ENCODE results near the gene C6orf132. TPM values are rescaled to one million over a fixed set of nuclear protein-coding genes. Genes with fewer than 3 reads are reported as not detected.

C6orf132 gene
- total and polyA plus RNA-seq, 10 of the 15 experiments (the other 5 are each of a cell fraction or from before 2014, with no cell fraction given) = 0.04 to 0.05 TPM; not detected in 8

GRCh38 chr6:42168650-42169049 is 26.2 kb upstream of the C6orf132 start:
- H3K79me2 ChIP-seq (ENCODE audit: control insufficient read depth, insufficient read depth, low read length) = no peaks in the 10 kb centered on the region
- H3K9me3 ChIP-seq (replicated peaks; ENCODE audit: control insufficient read depth, insufficient read depth, low read length) = no peaks in the 10 kb centered on the region
- no peak overlapping the region for H3K4me2 ChIP-seq (ENCODE audit: control insufficient read depth, insufficient read depth)
- in situ Hi-C loops (cut with MboI) = loop anchor here (5.0 kb wide), 1 partner anchor 91 kb away; no protein-coding TSS in a partner anchor
- ATAC-seq = no peak
- FAIRE-seq = no peak
- no peaks in the 10 kb centered on the region for H4K20me1 ChIP-seq (ENCODE audit: control insufficient read depth, insufficient read depth)
- H3K4me3 ChIP-seq = no peak overlapping the region
- no TSS peak for BruUV-seq (replicated peaks)
- RAD21 ChIA-PET (ENCODE audit: unreplicated experiment) = interaction anchor here (0.8 to 3.0 kb wide), 6 partner anchors 46 to 383 kb away, joined by 3 to 14 read pairs (median 7); no protein-coding TSS in a partner anchor
- no peaks in the 10 kb centered on the region for H3K36me3 ChIP-seq (ENCODE audit: control insufficient read depth in 2 of 2, insufficient read depth in 2 of 2, low read length in 1 of 2)
- no peak overlapping the region for H3K9ac ChIP-seq (ENCODE audit: control insufficient read depth, insufficient read depth, low read length)
- 58% methylated on average over 6 of the region's 6 CpGs for WGBS (ENCODE audit: insufficient coverage, insufficient replicate concordance, low lambda C conversion rate, missing lambda C conversion rate)
- peaks cover 0 to 2% of the 10 kb centered on the region in 2 experiments; a peak in 2 of 4 replicates for H3K27me3 ChIP-seq (replicated peaks in 1 of 2; ENCODE audit: control insufficient read depth in 2 of 2, insufficient read depth in 2 of 2, low read length in 1 of 2)
- H2AFZ ChIP-seq (ENCODE audit: control insufficient read depth, low read depth, low read length) = no peak overlapping the region
- CTCF ChIA-PET = interaction anchor here (0.9 to 3.1 kb wide), 10 partner anchors 45 to 392 kb away, joined by 3 to 31 read pairs (median 4); no protein-coding TSS in a partner anchor
- TF ChIP-seq BCLAF1 (IDR thresholded peaks at IDR 0.05) (no peak), CTCF (IDR thresholded peaks at IDR 0.05 in 2 of 3, conservative IDR thresholded peaks at IDR 0.05 in 1 of 3; ENCODE audit: control insufficient read depth in 2 of 3, extremely low read depth in 1 of 3, insufficient read depth in 1 of 3, low read depth in 3 of 3, low read length in 3 of 3) (peak in 1 of 3 experiments; percentile 32; a peak in 2 of 6 replicates)
- no peak overlapping the region for H3K27ac ChIP-seq (ENCODE audit: control insufficient read depth, insufficient read depth)
- no peak for DNase-seq (ENCODE audit: low read depth, low spot score)
- SMC1A ChIA-PET (ENCODE audit: uncharacterized antibody, unreplicated experiment) = interaction anchor here (0.7 to 3.3 kb wide), 6 partner anchors 46 to 379 kb away, joined by 3 to 16 read pairs (median 4); no protein-coding TSS in a partner anchor
- intact Hi-C loops (cut with micrococcal nuclease; ENCODE audit: unreplicated experiment) = no loop called here
- H3K4me1 ChIP-seq (ENCODE audit: control insufficient read depth, insufficient read depth, low read length) = no peaks in the 10 kb centered on the region
- POLR2A ChIA-PET = interaction anchor here (0.5 to 0.6 kb wide), 2 partner anchors 241 to 297 kb away, joined by 3 read pairs; no protein-coding TSS in a partner anchor

Data from GM12878 (cell line).